T-helper 17 cell (primary cell): ENCODE results near the gene HNRNPA3. TPM values are rescaled to one million over a fixed set of nuclear protein-coding genes. Genes with fewer than 3 reads are reported as not detected.
"Not testable (repeated sequence)": the region's sequence is repeated elsewhere in the genome, so short reads cannot be mapped to it uniquely, and the experiment has no call there.

ENCODE experiments used
- ATAC-seq: fragments of 150-1000 bp; cut with Tn5 transposase; 2 replicates; pipeline ENCODE4 v1.10.0; 2021; ENCODE audit warnings: mild to moderate bottlenecking, moderate library complexity
- DNase-seq, 3 donors: peaks; one replicate each; pipeline versions ENCODE4 v3.0.0 to v3.0.0-alpha.2; 2020 to 2021
- H3K9me3 ChIP-seq: one replicate; pipeline ENCODE4 v1.7.0; 2013; ENCODE audit warnings: low read length, mild to moderate bottlenecking; ENCODE audit not compliant: control insufficient read depth, poor library complexity, severe bottlenecking
- H3K27ac Mint-ChIP-seq: one replicate; pipeline ENCODE4 v1.8.0; 2022; ENCODE audit warnings: mild to moderate bottlenecking, moderate library complexity, mixed read lengths
- H3K27me3 Mint-ChIP-seq: one replicate; pipeline ENCODE4 v1.8.0; 2022; ENCODE audit warnings: mixed read lengths
- H3K36me3 Mint-ChIP-seq: one replicate; pipeline ENCODE4 v1.8.0; 2022; ENCODE audit warnings: low read depth, mixed read lengths
- H3K4me1 Mint-ChIP-seq: one replicate; pipeline ENCODE4 v1.8.0; 2022; ENCODE audit warnings: mild to moderate bottlenecking, mixed read lengths
- H3K4me3 Mint-ChIP-seq: one replicate; pipeline ENCODE4 v1.8.0; 2022; ENCODE audit warnings: mild to moderate bottlenecking, moderate library complexity, mixed read lengths
- total RNA-seq, 4 donors: library from RNA in 2 of 4; stranded (reverse) in 2 of 4; gene quantifications; one replicate each; pipeline ENCODE4 v1.2.3 and lab custom pipeline; 2022 to 2026

The HNRNPA3 gene
- total RNA-seq, 2 donors from 2014 or later, result 179 to 183 TPM

GRCh38 chr2:177179227-177179626, 33.4 kb upstream of the HNRNPA3 start:
- H3K27ac Mint-ChIP-seq, result no peak overlapping the region
- no peaks in the 10 kb centered on the region for H3K36me3 Mint-ChIP-seq
- no peak overlapping the region for H3K4me3 Mint-ChIP-seq
- peaks cover 3% of the 10 kb centered on the region for H3K4me1 Mint-ChIP-seq
- ATAC-seq, result no peak
- no peak for DNase-seq
- H3K9me3 ChIP-seq, result no peaks in the 10 kb centered on the region
- peaks cover 23% of the 10 kb centered on the region for H3K27me3 Mint-ChIP-seq

GRCh38 chr2:177179671-177180070, 32.9 kb upstream of the HNRNPA3 start:
- not testable (repeated sequence) for H3K27ac Mint-ChIP-seq, H3K9me3 ChIP-seq, DNase-seq, H3K4me3 Mint-ChIP-seq, ATAC-seq, H3K36me3 Mint-ChIP-seq, H3K4me1 Mint-ChIP-seq
- H3K27me3 Mint-ChIP-seq, result peaks cover 19% of the 10 kb centered on the region

GRCh38 chr2:177180269-177181000, 32.2 kb upstream of the HNRNPA3 start:
- Mint-ChIP-seq H3K4me3 (no peak overlapping the region), H3K36me3 (no peaks in the 10 kb centered on the region), H3K27me3 (peaks cover 11% of the 10 kb centered on the region), H3K27ac (no peak overlapping the region), H3K4me1 (peaks cover 3% of the 10 kb centered on the region)
- no peak for ATAC-seq
- H3K9me3 ChIP-seq, result no peaks in the 10 kb centered on the region
- DNase-seq, result no peak

- Mint-ChIP-seq H3K27me3 (peaks cover 5% of the 10 kb centered on the region), H3K4me3 (no peak overlapping the region), H3K27ac (no peak overlapping the region), H3K4me1 (peaks cover 3% of the 10 kb centered on the region), H3K36me3 (no peaks in the 10 kb centered on the region)
- no peaks in the 10 kb centered on the region for H3K9me3 ChIP-seq
- ATAC-seq (no peak), DNase-seq (no peak)
These were observed 28.7 kb upstream of the HNRNPA3 start for GRCh38 chr2:177183860-177184259.

GRCh38 chr2:177184606-177185005, 28.0 kb upstream of the HNRNPA3 start:
- Mint-ChIP-seq H3K27me3 (peaks cover 5% of the 10 kb centered on the region), H3K4me1 (peaks cover 3% of the 10 kb centered on the region), H3K36me3 (no peaks in the 10 kb centered on the region), H3K4me3 (no peak overlapping the region), H3K27ac (no peak overlapping the region)
- no peaks in the 10 kb centered on the region for H3K9me3 ChIP-seq
- DNase-seq (no peak), ATAC-seq (no peak)

GRCh38 chr2:177186038-177186437, 26.6 kb upstream of the HNRNPA3 start:
- H3K4me1 Mint-ChIP-seq, H3K4me3 Mint-ChIP-seq: not testable (repeated sequence)

GRCh38 chr2:177187631-177188312, 24.8 kb upstream of the HNRNPA3 start:
- H3K9me3 ChIP-seq, result no peaks in the 10 kb centered on the region
- no peak overlapping the region for H3K27ac Mint-ChIP-seq
- ATAC-seq (no peak), DNase-seq (no peak)
- no peaks in the 10 kb centered on the region for H3K36me3 Mint-ChIP-seq
- H3K4me1 Mint-ChIP-seq, result peaks cover 3% of the 10 kb centered on the region
- peaks cover 5% of the 10 kb centered on the region for H3K27me3 Mint-ChIP-seq
- no peak overlapping the region for H3K4me3 Mint-ChIP-seq

More at GRCh38 chr2:177186038-177186437, 26.6 kb upstream of the HNRNPA3 start:
- ATAC-seq, H3K27me3 Mint-ChIP-seq, H3K36me3 Mint-ChIP-seq, H3K9me3 ChIP-seq, H3K27ac Mint-ChIP-seq, DNase-seq: not testable (repeated sequence)

GRCh38 chr2:177188482-177189469, 23.8 kb upstream of the HNRNPA3 start:
- ATAC-seq, result no peak
- no peak overlapping the region for H3K4me3 Mint-ChIP-seq
- no peak overlapping the region for H3K27ac Mint-ChIP-seq
- H3K36me3 Mint-ChIP-seq, result no peaks in the 10 kb centered on the region
- no peaks in the 10 kb centered on the region for H3K27me3 Mint-ChIP-seq
- DNase-seq, result no peak
- no peaks in the 10 kb centered on the region for H3K9me3 ChIP-seq
- no peaks in the 10 kb centered on the region for H3K4me1 Mint-ChIP-seq

GRCh38 chr2:177190941-177191340, 21.7 kb upstream of the HNRNPA3 start:
- Mint-ChIP-seq H3K27me3 (no peaks in the 10 kb centered on the region), H3K36me3 (no peaks in the 10 kb centered on the region), H3K4me1 (no peaks in the 10 kb centered on the region), H3K27ac (peak overlapping the region; percentile 2), H3K4me3 (no peak overlapping the region)
- no peaks in the 10 kb centered on the region for H3K9me3 ChIP-seq
- ATAC-seq (no peak), DNase-seq (no peak)

- H3K9me3 ChIP-seq, result no peaks in the 10 kb centered on the region
- DNase-seq, result no peak
- Mint-ChIP-seq H3K36me3 (no peaks in the 10 kb centered on the region), H3K27me3 (no peaks in the 10 kb centered on the region), H3K4me1 (no peaks in the 10 kb centered on the region), H3K4me3 (no peak overlapping the region), H3K27ac (no peak overlapping the region)
- ATAC-seq, result no peak
These were observed 19.8 kb upstream of the HNRNPA3 start for GRCh38 chr2:177192788-177193187.

- H3K36me3 Mint-ChIP-seq, result no peaks in the 10 kb centered on the region
- no peaks in the 10 kb centered on the region for H3K9me3 ChIP-seq
- no peak for DNase-seq
- no peaks in the 10 kb centered on the region for H3K4me1 Mint-ChIP-seq
- no peaks in the 10 kb centered on the region for H3K27me3 Mint-ChIP-seq
- H3K27ac Mint-ChIP-seq, result no peak overlapping the region
- ATAC-seq, result no peak
- H3K4me3 Mint-ChIP-seq, result no peak overlapping the region
These were observed 19.4 kb upstream of the HNRNPA3 start for GRCh38 chr2:177193240-177193639.

- no peaks in the 10 kb centered on the region for H3K4me1 Mint-ChIP-seq
- no peaks in the 10 kb centered on the region for H3K27me3 Mint-ChIP-seq
- H3K4me3 Mint-ChIP-seq, result no peak overlapping the region
- DNase-seq, result no peak
- ATAC-seq, result peak; percentile 56
- H3K9me3 ChIP-seq, result no peaks in the 10 kb centered on the region
- no peak overlapping the region for H3K27ac Mint-ChIP-seq
- no peaks in the 10 kb centered on the region for H3K36me3 Mint-ChIP-seq
These were observed 17.4 kb upstream of the HNRNPA3 start for GRCh38 chr2:177195194-177195593.

- ATAC-seq, result not testable (repeated sequence)
These were observed 12.2 kb upstream of the HNRNPA3 start for GRCh38 chr2:177200419-177200818.

More at GRCh38 chr2:177200419-177200818, 12.2 kb upstream of the HNRNPA3 start:
- H3K36me3 Mint-ChIP-seq, H3K4me3 Mint-ChIP-seq, H3K9me3 ChIP-seq, H3K27me3 Mint-ChIP-seq, H3K4me1 Mint-ChIP-seq, DNase-seq, H3K27ac Mint-ChIP-seq: not testable (repeated sequence)
